Measurements from ENCODE around the gene CD93.

CD93 gene

DNA sequence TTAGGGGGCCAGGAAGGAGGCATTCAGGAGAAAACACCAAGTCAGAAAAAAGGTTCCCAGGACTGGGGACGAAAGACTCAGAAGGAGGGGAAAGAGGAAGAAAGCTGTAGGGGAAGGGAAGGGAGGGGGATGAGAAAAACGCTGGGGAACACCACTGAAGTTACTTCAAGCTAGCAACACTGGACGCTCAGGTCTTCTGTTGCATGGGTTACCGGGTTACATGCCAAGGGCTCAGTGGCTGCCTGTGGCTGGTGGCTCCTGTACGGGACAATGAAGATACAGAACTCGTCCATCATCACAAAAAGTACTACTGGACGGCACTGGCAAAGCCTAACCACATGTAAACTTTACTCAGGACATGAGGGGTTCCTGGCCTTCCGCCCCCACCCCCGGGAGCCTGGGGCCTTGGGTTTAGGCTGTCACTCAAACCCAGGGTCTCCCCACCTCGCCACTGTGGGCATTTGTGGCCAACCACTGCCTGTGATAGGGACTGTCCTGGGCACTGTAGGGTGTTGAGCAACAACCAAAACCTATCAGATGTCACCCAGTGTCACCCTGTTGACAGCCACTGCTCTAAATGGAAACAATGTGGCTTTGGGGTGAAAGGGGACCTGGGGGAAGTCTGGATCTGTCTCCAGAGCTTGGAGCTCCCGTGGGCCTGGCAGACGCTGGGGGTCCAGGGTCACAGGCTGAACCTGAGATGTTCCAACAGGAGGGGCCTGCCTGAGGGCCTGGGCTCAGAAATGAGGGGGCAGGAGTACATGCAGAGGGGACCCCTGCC is 40.3 kb upstream of the CD93 start:
- H3K4me3 ChIP-seq (ENCODE audit: low read depth in 1 of 2, low read length in 2 of 2) = no peak overlapping the region
- peaks cover 8% of the 10 kb centered on the region for H3K4me1 ChIP-seq (ENCODE audit: insufficient read depth, low read length)
- H3K9me3 ChIP-seq (ENCODE audit: low read length) = no peaks in the 10 kb centered on the region
- H3K27me3 ChIP-seq (ENCODE audit: control insufficient read depth in 1 of 2, insufficient read depth in 2 of 2, low read length in 2 of 2) = no peaks in the 10 kb centered on the region
- H3K36me3 ChIP-seq (ENCODE audit: insufficient read depth, low read length) = no peaks in the 10 kb centered on the region
- no peak overlapping the region for H3K9ac ChIP-seq (ENCODE audit: low read length)
- H3K27ac ChIP-seq (ENCODE audit: low read depth, low read length) = no peak overlapping the region

DNA sequence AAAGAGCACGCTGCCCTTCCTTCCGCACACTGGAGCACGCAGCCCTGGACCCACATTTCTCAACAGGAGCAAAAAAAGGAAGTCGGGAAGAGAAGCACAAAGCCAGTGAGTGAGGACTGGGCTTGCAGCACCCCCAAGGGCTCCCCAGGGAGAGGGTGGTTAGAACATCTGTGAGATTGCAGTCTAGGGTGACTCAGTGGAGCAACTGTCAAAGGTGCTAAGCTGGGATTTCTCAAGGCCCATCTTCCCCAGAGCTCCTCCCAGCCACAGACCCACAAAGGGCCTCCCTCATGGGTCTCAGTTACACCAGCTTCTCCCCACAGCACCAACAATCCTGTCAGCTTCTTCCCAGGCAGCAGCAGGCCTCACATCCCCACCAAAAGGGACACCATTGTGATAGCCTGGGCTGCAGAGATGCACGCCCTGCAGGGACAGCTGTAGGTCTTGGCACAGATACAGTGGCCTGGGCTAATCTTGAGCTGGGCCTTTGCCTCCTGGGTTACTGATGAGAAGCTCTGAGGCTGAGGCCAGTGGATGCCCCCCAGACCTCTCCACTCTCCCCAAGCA is 39.6 kb upstream of the CD93 start:
- H3K27ac ChIP-seq (ENCODE audit: low read depth, low read length) = no peak overlapping the region
- no peaks in the 10 kb centered on the region for H3K27me3 ChIP-seq (ENCODE audit: control insufficient read depth in 1 of 2, insufficient read depth in 2 of 2, low read length in 2 of 2)
- H3K4me3 ChIP-seq (ENCODE audit: low read depth in 1 of 2, low read length in 2 of 2) = no peak overlapping the region
- H3K9me3 ChIP-seq (ENCODE audit: low read length) = no peaks in the 10 kb centered on the region
- H3K36me3 ChIP-seq (ENCODE audit: insufficient read depth, low read length) = no peaks in the 10 kb centered on the region
- H3K9ac ChIP-seq (ENCODE audit: low read length) = no peak overlapping the region
- peaks cover 8% of the 10 kb centered on the region for H3K4me1 ChIP-seq (ENCODE audit: insufficient read depth, low read length)

DNA sequence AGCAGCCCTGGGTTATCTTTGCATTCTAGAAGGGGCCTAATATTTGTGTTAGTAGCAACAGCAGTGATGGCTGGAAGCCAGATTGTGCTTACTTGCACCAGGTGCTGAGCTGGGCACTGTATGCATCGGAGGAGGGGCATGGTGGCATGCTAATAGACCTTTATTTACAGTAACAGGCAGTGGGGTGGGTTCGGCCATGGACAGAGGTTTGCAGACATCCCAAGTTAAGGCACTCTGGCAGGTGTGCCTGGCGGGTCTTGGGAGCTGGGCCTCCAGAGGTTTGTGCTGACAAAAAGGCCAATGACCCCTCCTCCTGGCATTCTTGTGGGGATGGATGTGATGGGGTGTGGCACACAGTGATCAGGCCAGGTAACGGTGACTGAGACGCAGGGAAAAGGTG is 39.0 kb upstream of the CD93 start:
- Histone ChIP-seq H3K4me1 (ENCODE audit: insufficient read depth, low read length) (peaks cover 8% of the 10 kb centered on the region), H3K27me3 (ENCODE audit: control insufficient read depth in 1 of 2, insufficient read depth in 2 of 2, low read length in 2 of 2) (no peaks in the 10 kb centered on the region), H3K36me3 (ENCODE audit: insufficient read depth, low read length) (no peaks in the 10 kb centered on the region), H3K4me3 (ENCODE audit: low read depth in 1 of 2, low read length in 2 of 2) (no peak overlapping the region), H3K9me3 (ENCODE audit: low read length) (no peaks in the 10 kb centered on the region), H3K27ac (ENCODE audit: low read depth, low read length) (no peak overlapping the region), H3K9ac (ENCODE audit: low read length) (no peak overlapping the region)

DNA sequence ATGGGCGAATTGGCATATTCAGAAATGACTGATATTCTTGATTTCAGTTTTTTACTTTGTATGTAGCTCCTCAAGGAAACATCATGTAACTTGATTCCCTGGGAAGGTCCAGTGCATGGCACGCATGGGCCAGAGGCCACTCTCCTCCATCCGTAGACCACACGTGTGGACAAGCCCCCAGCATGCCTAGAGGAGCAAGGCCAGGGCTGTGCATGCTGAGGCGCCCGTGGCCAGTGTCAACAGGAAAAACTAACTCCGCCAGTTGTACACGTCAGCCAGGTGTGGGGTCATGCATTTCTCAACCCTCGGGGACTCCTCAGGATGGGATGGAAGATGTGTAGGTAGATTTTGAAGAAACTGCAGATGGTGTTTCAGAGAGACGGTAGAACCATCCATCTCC is 37.8 kb upstream of the CD93 start:
- Histone ChIP-seq H3K9me3 (ENCODE audit: low read length) (no peaks in the 10 kb centered on the region), H3K27ac (ENCODE audit: low read depth, low read length) (no peak overlapping the region), H3K27me3 (ENCODE audit: control insufficient read depth in 1 of 2, insufficient read depth in 2 of 2, low read length in 2 of 2) (no peaks in the 10 kb centered on the region), H3K4me1 (ENCODE audit: insufficient read depth, low read length) (no peaks in the 10 kb centered on the region), H3K36me3 (ENCODE audit: insufficient read depth, low read length) (no peaks in the 10 kb centered on the region), H3K4me3 (ENCODE audit: low read depth in 1 of 2, low read length in 2 of 2) (no peak overlapping the region), H3K9ac (ENCODE audit: low read length) (no peak overlapping the region)

DNA sequence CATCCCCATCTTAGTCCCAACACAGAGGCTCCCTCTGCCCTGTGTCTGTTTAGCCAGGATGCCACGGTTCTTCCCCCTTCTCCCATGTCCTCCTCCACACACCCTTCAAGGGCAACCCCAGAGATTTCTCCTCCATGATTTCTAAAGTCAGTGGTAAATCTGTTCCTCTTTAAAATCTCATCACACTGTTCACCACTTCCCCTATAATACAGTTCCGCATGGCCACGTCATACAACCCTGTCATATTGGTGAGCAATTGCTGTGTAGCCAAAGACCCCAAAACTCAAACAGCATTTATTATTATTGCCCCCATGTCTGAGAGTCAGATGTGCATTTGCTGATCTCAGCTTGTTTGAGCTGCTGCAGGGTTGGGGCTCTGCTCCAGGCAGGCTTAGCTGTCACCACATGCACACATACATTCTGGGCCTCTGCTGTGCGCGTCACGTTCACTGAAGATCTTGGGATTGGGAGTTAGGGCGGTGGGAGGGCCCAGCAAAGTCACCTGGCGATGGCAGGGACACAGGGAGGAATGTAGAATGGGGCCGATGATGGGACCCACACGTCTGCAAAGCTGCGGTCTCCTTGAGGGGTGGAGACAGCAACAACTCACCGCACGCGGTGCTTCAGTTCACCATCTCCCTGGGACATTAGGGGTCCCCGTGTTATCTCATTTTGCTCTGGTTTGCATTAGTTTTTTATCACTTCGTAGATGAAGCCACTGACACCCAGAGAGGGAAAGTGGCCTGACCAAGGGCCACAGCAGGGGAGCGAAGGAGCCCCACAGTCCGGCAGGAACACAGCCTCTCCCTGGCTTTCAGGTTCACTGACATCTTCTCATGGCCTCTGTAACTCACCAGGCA is 36.9 kb upstream of the CD93 start:
- no peaks in the 10 kb centered on the region for H3K4me1 ChIP-seq (ENCODE audit: insufficient read depth, low read length)
- no peaks in the 10 kb centered on the region for H3K27me3 ChIP-seq (ENCODE audit: control insufficient read depth in 1 of 2, insufficient read depth in 2 of 2, low read length in 2 of 2)
- H3K36me3 ChIP-seq (ENCODE audit: insufficient read depth, low read length) = no peaks in the 10 kb centered on the region
- no peak overlapping the region for H3K9ac ChIP-seq (ENCODE audit: low read length)
- no peak overlapping the region for H3K4me3 ChIP-seq (ENCODE audit: low read depth in 1 of 2, low read length in 2 of 2)
- no peak overlapping the region for H3K27ac ChIP-seq (ENCODE audit: low read depth, low read length)
- no peaks in the 10 kb centered on the region for H3K9me3 ChIP-seq (ENCODE audit: low read length)

DNA sequence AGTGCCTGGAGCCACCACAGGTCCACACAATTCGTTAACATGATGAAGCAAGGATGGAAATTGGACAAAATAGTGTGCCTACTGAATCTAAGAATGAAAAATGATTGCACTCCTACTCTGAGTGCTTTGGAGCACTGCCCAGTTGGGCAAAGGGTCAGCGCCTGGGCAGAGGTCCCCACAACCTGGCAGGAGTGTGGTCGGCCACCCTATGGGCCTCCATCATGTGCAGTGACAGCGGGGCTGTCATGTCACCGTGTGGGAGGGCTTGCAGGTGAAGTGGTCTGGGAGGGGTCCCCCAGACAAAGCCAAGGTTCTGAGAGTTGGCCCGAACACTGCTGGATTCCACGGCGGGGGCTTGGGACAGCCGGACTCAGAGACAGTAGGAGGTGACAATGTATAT is 36.2 kb upstream of the CD93 start:
- H3K36me3 ChIP-seq (ENCODE audit: insufficient read depth, low read length) = no peaks in the 10 kb centered on the region
- H3K4me1 ChIP-seq (ENCODE audit: insufficient read depth, low read length) = no peaks in the 10 kb centered on the region
- no peak overlapping the region for H3K9ac ChIP-seq (ENCODE audit: low read length)
- H3K9me3 ChIP-seq (ENCODE audit: low read length) = no peaks in the 10 kb centered on the region
- no peak overlapping the region for H3K4me3 ChIP-seq (ENCODE audit: low read depth in 1 of 2, low read length in 2 of 2)
- H3K27me3 ChIP-seq (ENCODE audit: control insufficient read depth in 1 of 2, insufficient read depth in 2 of 2, low read length in 2 of 2) = no peaks in the 10 kb centered on the region
- H3K27ac ChIP-seq (ENCODE audit: low read depth, low read length) = no peak overlapping the region

DNA sequence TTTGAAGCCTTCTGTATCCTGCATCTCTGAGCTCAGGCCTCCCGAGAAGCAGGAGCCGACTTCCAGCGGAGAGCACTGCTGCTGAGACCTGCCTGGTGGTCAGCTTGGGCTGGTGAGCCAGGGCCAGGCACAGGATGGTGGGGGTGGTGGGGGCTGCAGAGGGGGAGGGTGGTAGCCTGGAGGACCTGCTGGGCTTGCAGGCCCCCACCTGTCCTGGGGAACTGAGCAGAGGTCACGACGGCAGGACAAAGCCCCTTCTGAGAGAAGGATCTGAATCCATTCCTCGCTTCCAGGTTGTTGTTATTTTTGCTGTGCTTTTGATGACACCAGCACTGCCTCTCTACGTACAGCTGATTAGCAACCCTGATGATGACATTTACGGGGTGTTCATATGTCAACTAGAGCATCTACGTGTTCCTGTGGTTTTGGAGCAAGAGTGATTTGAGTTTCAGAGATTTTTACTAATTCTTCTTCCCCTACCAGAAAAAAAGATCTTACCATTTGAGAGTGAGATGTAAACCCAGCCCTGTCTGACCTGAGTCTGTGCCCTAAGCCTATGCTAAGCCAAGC is 35.7 kb upstream of the CD93 start:
- Histone ChIP-seq H3K27ac (ENCODE audit: low read depth, low read length) (no peak overlapping the region), H3K9ac (ENCODE audit: low read length) (no peak overlapping the region), H3K9me3 (ENCODE audit: low read length) (no peaks in the 10 kb centered on the region), H3K4me1 (ENCODE audit: insufficient read depth, low read length) (no peaks in the 10 kb centered on the region), H3K27me3 (ENCODE audit: control insufficient read depth in 1 of 2, insufficient read depth in 2 of 2, low read length in 2 of 2) (no peaks in the 10 kb centered on the region), H3K36me3 (ENCODE audit: insufficient read depth, low read length) (no peaks in the 10 kb centered on the region), H3K4me3 (ENCODE audit: low read depth in 1 of 2, low read length in 2 of 2) (no peak overlapping the region)

DNA sequence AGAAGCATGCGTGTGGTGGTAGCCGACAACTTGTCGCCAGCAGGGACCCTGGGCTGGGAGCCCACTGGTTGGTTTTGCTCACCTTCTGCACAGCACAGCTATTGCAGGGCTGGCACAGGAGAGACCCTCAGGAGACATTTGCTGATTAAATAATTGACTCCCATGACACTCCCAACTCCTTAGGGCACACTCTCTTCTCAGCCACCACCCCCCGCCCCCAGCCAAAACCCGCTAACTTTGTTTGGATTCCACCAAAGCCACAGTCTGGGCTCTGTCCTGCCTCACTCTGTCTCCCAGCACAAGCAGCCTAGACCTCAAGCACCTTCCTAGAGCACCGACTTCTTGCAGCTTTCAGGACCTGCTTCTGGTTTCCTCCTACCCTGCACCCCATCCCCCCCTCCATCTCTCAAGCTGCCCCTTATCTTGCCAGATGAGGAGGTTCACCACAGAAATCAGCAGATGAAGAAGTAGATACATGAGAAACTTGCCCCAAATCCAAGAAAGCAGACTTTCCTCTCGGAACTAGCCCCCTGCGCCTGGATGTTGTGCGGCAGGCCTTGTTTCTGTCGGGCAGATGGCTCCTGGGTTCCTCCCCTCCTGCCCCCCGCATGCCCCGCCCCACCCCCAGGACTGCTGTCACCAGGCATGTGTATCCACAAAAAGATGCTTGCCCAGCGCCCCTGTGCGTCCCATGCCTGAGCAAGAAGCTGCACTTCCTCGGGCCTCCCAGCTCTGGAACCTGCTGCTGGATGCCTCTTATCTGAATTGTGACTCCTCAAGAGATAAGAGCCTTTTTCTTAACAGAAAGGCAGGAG is 35.0 kb upstream of the CD93 start:
- Histone ChIP-seq H3K27me3 (ENCODE audit: control insufficient read depth in 1 of 2, insufficient read depth in 2 of 2, low read length in 2 of 2) (no peaks in the 10 kb centered on the region), H3K9ac (ENCODE audit: low read length) (no peak overlapping the region), H3K4me1 (ENCODE audit: insufficient read depth, low read length) (no peaks in the 10 kb centered on the region), H3K27ac (ENCODE audit: low read depth, low read length) (no peak overlapping the region), H3K9me3 (ENCODE audit: low read length) (no peaks in the 10 kb centered on the region), H3K36me3 (ENCODE audit: insufficient read depth, low read length) (no peaks in the 10 kb centered on the region), H3K4me3 (ENCODE audit: low read depth in 1 of 2, low read length in 2 of 2) (no peak overlapping the region)

DNA sequence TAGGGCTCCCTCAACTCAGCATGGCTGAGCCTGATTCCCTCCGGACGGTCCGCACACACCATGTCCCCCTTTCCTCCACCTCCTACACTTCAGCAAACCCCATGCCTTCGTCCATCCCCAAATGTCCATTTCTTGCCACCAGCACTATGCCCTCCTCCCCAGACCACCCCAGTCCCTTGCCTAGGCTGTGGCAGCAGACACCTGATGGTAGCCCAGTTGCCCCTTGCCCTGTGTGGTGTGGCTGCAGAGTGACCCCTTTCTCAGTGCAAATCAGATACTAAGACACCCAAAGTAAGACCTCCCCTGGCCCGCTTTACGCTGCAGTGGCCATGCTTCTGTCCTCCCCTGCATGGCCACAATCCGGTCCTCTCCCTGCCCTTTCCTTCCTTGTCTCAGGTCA is 34.1 kb upstream of the CD93 start:
- no peak overlapping the region for H3K9ac ChIP-seq (ENCODE audit: low read length)
- H3K27me3 ChIP-seq (ENCODE audit: control insufficient read depth in 1 of 2, insufficient read depth in 2 of 2, low read length in 2 of 2) = no peaks in the 10 kb centered on the region
- no peaks in the 10 kb centered on the region for H3K36me3 ChIP-seq (ENCODE audit: insufficient read depth, low read length)
- H3K9me3 ChIP-seq (ENCODE audit: low read length) = no peaks in the 10 kb centered on the region
- H3K27ac ChIP-seq (ENCODE audit: low read depth, low read length) = no peak overlapping the region
- no peak overlapping the region for H3K4me3 ChIP-seq (ENCODE audit: low read depth in 1 of 2, low read length in 2 of 2)
- H3K4me1 ChIP-seq (ENCODE audit: insufficient read depth, low read length) = no peaks in the 10 kb centered on the region

DNA sequence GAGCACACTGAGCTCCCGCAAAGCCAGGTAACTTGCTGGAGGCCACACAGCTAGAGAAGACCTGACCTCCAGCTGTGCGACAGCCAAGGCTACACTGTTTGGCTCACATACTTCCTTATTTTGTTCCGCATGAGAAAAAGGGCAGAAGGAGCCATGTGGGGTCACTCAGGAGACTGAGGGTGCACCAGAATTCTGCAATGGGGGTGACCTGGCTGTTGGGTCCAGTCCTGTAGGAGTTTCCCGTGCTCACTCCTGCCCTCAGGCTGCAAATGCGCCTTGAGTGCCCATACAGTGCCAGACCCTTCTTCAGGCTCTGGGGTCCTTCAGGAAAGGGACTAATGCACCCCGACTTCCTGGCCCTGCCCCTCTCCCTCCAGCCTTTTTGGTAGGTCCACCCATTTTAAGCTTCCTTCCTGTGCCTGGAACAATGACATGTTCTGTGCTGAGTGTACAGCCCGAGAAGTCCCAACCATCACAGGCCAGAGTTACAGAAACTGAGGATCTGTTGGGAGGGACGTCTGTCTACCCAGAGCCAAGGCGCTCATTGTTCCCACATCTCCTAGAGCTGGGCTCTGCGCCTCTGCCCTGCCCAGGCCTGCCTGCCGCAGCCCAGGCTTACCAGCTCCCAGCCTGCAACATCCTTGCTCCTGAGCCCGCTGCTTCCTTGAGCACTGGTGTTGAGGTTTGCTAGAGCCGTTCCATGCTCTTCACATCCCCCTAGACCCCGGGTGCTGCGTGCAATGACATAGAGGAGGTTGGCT is 33.5 kb upstream of the CD93 start:
- H3K4me3 ChIP-seq (ENCODE audit: low read depth in 1 of 2, low read length in 2 of 2) = no peak overlapping the region
- no peaks in the 10 kb centered on the region for H3K36me3 ChIP-seq (ENCODE audit: insufficient read depth, low read length)
- H3K9me3 ChIP-seq (ENCODE audit: low read length) = no peaks in the 10 kb centered on the region
- no peak overlapping the region for H3K9ac ChIP-seq (ENCODE audit: low read length)
- no peaks in the 10 kb centered on the region for H3K27me3 ChIP-seq (ENCODE audit: control insufficient read depth in 1 of 2, insufficient read depth in 2 of 2, low read length in 2 of 2)
- H3K27ac ChIP-seq (ENCODE audit: low read depth, low read length) = no peak overlapping the region
- H3K4me1 ChIP-seq (ENCODE audit: insufficient read depth, low read length) = no peaks in the 10 kb centered on the region
